IMR-90 (cell line): ENCODE results near the gene COL13A1.

Experiments used
- BHLHE40 ChIP-seq: fragments of 150-350 bp; IDR thresholded peaks from 2 replicates; pipeline ENCODE4 v1.6.1; 2016; ENCODE audit warnings: mild to moderate bottlenecking, low read depth, low read length
- CEBPB ChIP-seq: IDR thresholded peaks from 2 replicates; pipeline ENCODE4 v1.6.1; 2012; ENCODE audit warnings: low read depth, low read length, improper control_type of control experiment
- CHD1 ChIP-seq: IDR thresholded peaks from 2 replicates; pipeline ENCODE4 v1.6.1; 2012; ENCODE audit warnings: low read depth, low read length, improper control_type of control experiment
- CTCF ChIP-seq: conservative IDR thresholded peaks from 2 replicates; pipeline ENCODE4 v1.5.1; 2012; ENCODE audit warnings: mild to moderate bottlenecking, low read depth, low read length, improper control_type of control experiment
- ELK1 ChIP-seq: fragments of 150-350 bp; IDR thresholded peaks from 2 replicates; pipeline ENCODE4 v1.6.1; 2016; ENCODE audit warnings: low read depth, mild to moderate bottlenecking, low read length, moderate library complexity, borderline replicate concordance
- FOS ChIP-seq: fragments of 150-350 bp; IDR thresholded peaks from 2 replicates; pipeline ENCODE4 v1.6.1; 2016; ENCODE audit warnings: low read depth, low read length
- MAFK ChIP-seq: IDR thresholded peaks from 2 replicates; pipeline ENCODE4 v1.6.1; 2012; ENCODE audit warnings: low read depth, low read length, improper control_type of control experiment
- MAZ ChIP-seq: IDR thresholded peaks from 2 replicates; pipeline ENCODE4 v1.6.1; 2012; ENCODE audit warnings: low read depth, mild to moderate bottlenecking, low read length, improper control_type of control experiment, moderate library complexity, borderline replicate concordance
- MXI1 ChIP-seq: IDR thresholded peaks from 2 replicates; pipeline ENCODE4 v1.6.1; 2012; ENCODE audit warnings: low read depth, mild to moderate bottlenecking, low read length, moderate library complexity, borderline replicate concordance
- POLR2A ChIP-seq: IDR thresholded peaks from 2 replicates; pipeline ENCODE4 v1.6.1; 2012; ENCODE audit warnings: mild to moderate bottlenecking, low read depth, low read length
- RAD21 ChIP-seq: IDR thresholded peaks from 2 replicates; pipeline ENCODE4 v1.6.1; 2012; ENCODE audit warnings: low read length, improper control_type of control experiment
- RCOR1 ChIP-seq: IDR thresholded peaks from 2 replicates; pipeline ENCODE4 v1.6.1; 2012; ENCODE audit warnings: mild to moderate bottlenecking, low read length, improper control_type of control experiment; ENCODE audit not compliant: insufficient replicate concordance
- SMC3 ChIP-seq: fragments of 150-350 bp; IDR thresholded peaks from 2 replicates; pipeline ENCODE4 v1.6.1; 2016; ENCODE audit warnings: low read depth, mild to moderate bottlenecking, antibody characterized with exemption, low read length, moderate library complexity

GRCh38 chr10:69862882-69863530, 61.3 kb downstream of the COL13A1 start:
- no peak for TF ChIP-seq CTCF
- no peak for TF ChIP-seq POLR2A
- no peak for TF ChIP-seq MXI1
- TF ChIP-seq CEBPB, result no peak
- no peak for TF ChIP-seq RAD21
- TF ChIP-seq ELK1, result no peak
- TF ChIP-seq MAFK, result no peak
- TF ChIP-seq BHLHE40, result no peak
- TF ChIP-seq SMC3, result no peak
- no peak for TF ChIP-seq FOS
- TF ChIP-seq MAZ, result no peak
- TF ChIP-seq RCOR1, result no peak
- TF ChIP-seq CHD1, result no peak
